ENCODE results near the gene RBFOX2.

RBFOX2 gene

GRCh38 chr22:35766654-35767580 is 261.7 kb downstream of the RBFOX2 start:
- no peak overlapping the region for H3K27ac ChIP-seq

GRCh38 chr22:35761037-35761436 is 267.6 kb downstream of the RBFOX2 start:
- no peak overlapping the region for H3K27ac ChIP-seq
- TF ChIP-seq ZFX (IDR thresholded peaks at IDR 0.05; ENCODE audit: borderline replicate concordance) (no peak), CTCF (IDR thresholded peaks at IDR 0.05) (peak; percentile 36)

More at GRCh38 chr22:35766654-35767580, 261.7 kb downstream of the RBFOX2 start:
- TF ChIP-seq ZFX (IDR thresholded peaks at IDR 0.05; ENCODE audit: borderline replicate concordance) (no peak), CTCF (IDR thresholded peaks at IDR 0.05) (no peak)

GRCh38 chr22:35758394-35758793 is 270.2 kb downstream of the RBFOX2 start:
- TF ChIP-seq CTCF (IDR thresholded peaks at IDR 0.05) (no peak), ZFX (IDR thresholded peaks at IDR 0.05; ENCODE audit: borderline replicate concordance) (no peak)
- H3K27ac ChIP-seq: no peak overlapping the region

- no peak overlapping the region for H3K27ac ChIP-seq
Observed at GRCh38 chr22:35756722-35757121, 271.9 kb downstream of the RBFOX2 start.

GRCh38 chr22:35754761-35755160 is 273.9 kb downstream of the RBFOX2 start:
- TF ChIP-seq CTCF (IDR thresholded peaks at IDR 0.05) (no peak), ZFX (IDR thresholded peaks at IDR 0.05; ENCODE audit: borderline replicate concordance) (no peak)

More at GRCh38 chr22:35756722-35757121, 271.9 kb downstream of the RBFOX2 start:
- TF ChIP-seq ZFX (IDR thresholded peaks at IDR 0.05; ENCODE audit: borderline replicate concordance): no peak
- TF ChIP-seq CTCF (IDR thresholded peaks at IDR 0.05): no peak

GRCh38 chr22:35752863-35753189 is 275.8 kb downstream of the RBFOX2 start:
- TF ChIP-seq ZFX (IDR thresholded peaks at IDR 0.05; ENCODE audit: borderline replicate concordance) (no peak), CTCF (IDR thresholded peaks at IDR 0.05) (no peak)
- no peak overlapping the region for H3K27ac ChIP-seq

More at GRCh38 chr22:35754761-35755160, 273.9 kb downstream of the RBFOX2 start:
- H3K27ac ChIP-seq: no peak overlapping the region
